ACC112 (cell line): ENCODE results near the gene TULP3.

Experiments
- H2AFZ ChIP-seq: fragments of 200-600 bp; sonication (generic); one replicate; pipeline ENCODE4 v1.6.0; 2017; ENCODE audit warnings: antibody characterized with exemption, low read length; ENCODE audit not compliant: unreplicated experiment
- H3K27ac ChIP-seq: fragments of 200-600 bp; sonication (generic); 2 replicates; pipeline ENCODE4 v1.5.1; 2014; ENCODE audit warnings: low read depth, mild to moderate bottlenecking, antibody characterized with exemption, low read length, moderate library complexity
- H3K27me3 ChIP-seq: fragments of 200-600 bp; sonication (generic); 2 replicates; pipeline ENCODE4 v1.6.1; 2014; ENCODE audit warnings: mild to moderate bottlenecking, antibody characterized with exemption, low read length, moderate library complexity, mixed read lengths; ENCODE audit not compliant: insufficient read depth
- H3K36me3 ChIP-seq: fragments of 200-600 bp; sonication (generic); 2 replicates; pipeline ENCODE4 v1.6.1; 2016; ENCODE audit warnings: mild to moderate bottlenecking, antibody characterized with exemption, low read length, moderate library complexity, mixed read lengths; ENCODE audit not compliant: insufficient read depth
- H3K4me1 ChIP-seq: fragments of 200-600 bp; sonication (generic); one replicate; pipeline ENCODE4 v1.6.1; 2016; ENCODE audit warnings: low read length, mixed read lengths; ENCODE audit not compliant: insufficient read depth, unreplicated experiment, control insufficient read depth
- H3K4me3 ChIP-seq: fragments of 200-600 bp; sonication (generic); 2 replicates; pipeline ENCODE4 v1.5.1; 2014; ENCODE audit warnings: mild to moderate bottlenecking, low read depth, low read length
- H3K79me2 ChIP-seq: fragments of 200-600 bp; sonication (generic); one replicate; pipeline ENCODE4 v1.6.0; 2016; ENCODE audit warnings: low read length; ENCODE audit not compliant: control insufficient read depth, unreplicated experiment, insufficient read depth

Gene TULP3, protein sequence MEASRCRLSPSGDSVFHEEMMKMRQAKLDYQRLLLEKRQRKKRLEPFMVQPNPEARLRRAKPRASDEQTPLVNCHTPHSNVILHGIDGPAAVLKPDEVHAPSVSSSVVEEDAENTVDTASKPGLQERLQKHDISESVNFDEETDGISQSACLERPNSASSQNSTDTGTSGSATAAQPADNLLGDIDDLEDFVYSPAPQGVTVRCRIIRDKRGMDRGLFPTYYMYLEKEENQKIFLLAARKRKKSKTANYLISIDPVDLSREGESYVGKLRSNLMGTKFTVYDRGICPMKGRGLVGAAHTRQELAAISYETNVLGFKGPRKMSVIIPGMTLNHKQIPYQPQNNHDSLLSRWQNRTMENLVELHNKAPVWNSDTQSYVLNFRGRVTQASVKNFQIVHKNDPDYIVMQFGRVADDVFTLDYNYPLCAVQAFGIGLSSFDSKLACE

GRCh38 chr12:2890388-2891239 lies at the start of gene TULP3:
Gene TULP3, plus strand, starts transcription at chr12:2890891. Its CDS starts 57 bp downstream, at chr12:2890948.
- Histone ChIP-seq H3K79me2 (peaks cover 32% of the 10 kb centered on the region), H3K4me1 (peaks cover 21% of the 10 kb centered on the region)

DNA sequence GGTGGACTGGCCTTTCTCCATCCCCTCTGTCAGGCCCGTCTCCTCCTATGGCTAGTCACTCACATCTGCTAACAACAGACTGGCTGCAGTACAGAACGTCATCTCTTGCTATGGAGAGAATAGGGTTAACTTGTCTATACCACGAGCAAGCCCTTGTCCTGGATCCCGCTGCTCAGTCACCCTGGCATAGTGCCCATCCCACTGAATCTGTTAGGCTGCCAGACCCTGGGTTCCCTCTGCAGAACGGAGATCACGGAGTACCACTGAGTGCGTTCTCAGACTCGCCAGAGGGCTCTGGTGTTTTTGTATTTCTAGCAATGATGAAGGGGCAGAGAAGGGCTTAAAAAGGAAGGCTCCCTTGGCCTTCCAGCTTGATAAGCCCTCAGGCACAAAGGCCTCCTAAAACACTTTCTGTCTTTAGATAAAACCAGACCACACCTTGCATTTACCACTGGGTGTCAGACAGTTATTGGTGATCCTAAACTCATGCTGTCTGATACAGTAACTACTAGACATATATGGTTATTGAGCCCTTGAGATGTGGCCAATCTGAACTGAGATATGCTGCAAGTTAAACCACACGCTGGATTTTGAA lies 49.5 kb upstream of the TULP3 start:
- Histone ChIP-seq H3K79me2 (no peaks in the 10 kb centered on the region), H3K27ac (no peak overlapping the region), H3K4me1 (peaks cover 11% of the 10 kb centered on the region), H3K27me3 (no peaks in the 10 kb centered on the region), H3K4me3 (no peak overlapping the region), H2AFZ (no peak overlapping the region), H3K36me3 (no peaks in the 10 kb centered on the region)

More at GRCh38 chr12:2890388-2891239, at the start of gene TULP3:
- Histone ChIP-seq H3K27me3 (no peaks in the 10 kb centered on the region), H3K4me3 (peak within 1 kb of the TSS; percentile 85), H3K36me3 (0 out of 2 replicates have a peak, but pooled peaks cover 3% of the 10 kb centered on the region), H3K27ac (peak within 1 kb of the TSS; percentile 81), H2AFZ (peak within 1 kb of the TSS; percentile 81)

GRCh38 chr12:2842948-2843347 lies 47.7 kb upstream of the TULP3 start:
- Histone ChIP-seq H3K4me3 (no peak overlapping the region), H2AFZ (no peak overlapping the region), H3K27me3 (no peaks in the 10 kb centered on the region), H3K4me1 (peaks cover 11% of the 10 kb centered on the region), H3K79me2 (no peaks in the 10 kb centered on the region), H3K36me3 (no peaks in the 10 kb centered on the region), H3K27ac (no peak overlapping the region)

GRCh38 chr12:2844786-2845185 lies 45.9 kb upstream of the TULP3 start:
- Histone ChIP-seq H2AFZ (no peak overlapping the region), H3K27ac (no peak overlapping the region), H3K4me3 (no peak overlapping the region), H3K4me1 (peaks cover 17% of the 10 kb centered on the region), H3K27me3 (no peaks in the 10 kb centered on the region), H3K79me2 (no peaks in the 10 kb centered on the region), H3K36me3 (no peaks in the 10 kb centered on the region)

DNA sequence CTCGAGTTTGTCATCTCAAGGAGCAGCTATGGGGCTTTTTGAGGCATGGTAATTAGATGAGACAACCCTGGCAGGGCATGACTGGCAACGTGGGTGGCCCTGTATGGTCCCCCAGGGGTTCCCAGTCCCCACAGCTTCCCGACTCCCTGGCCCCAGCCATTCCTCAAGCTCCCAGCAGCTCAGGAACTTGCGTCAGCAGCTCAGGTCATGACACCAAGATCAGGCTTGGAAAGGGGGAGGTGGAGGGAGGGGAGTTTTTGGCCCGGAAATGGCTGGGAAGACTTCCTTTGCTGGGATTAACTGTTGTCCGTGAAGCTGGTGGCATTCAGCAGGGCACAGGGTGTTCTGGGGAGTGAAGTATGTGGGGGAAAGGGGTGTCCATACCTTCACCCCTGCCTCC lies 45.4 kb upstream of the TULP3 start:
- Histone ChIP-seq H2AFZ (peak overlapping the region; percentile 32), H3K27ac (peak overlapping the region; percentile 16; the same call in 1 of the 2 replicates), H3K4me1 (peaks cover 19% of the 10 kb centered on the region), H3K4me3 (no peak overlapping the region), H3K79me2 (no peaks in the 10 kb centered on the region), H3K27me3 (no peaks in the 10 kb centered on the region), H3K36me3 (no peaks in the 10 kb centered on the region)

GRCh38 chr12:2851931-2852330 lies 38.8 kb upstream of the TULP3 start:
- no peak overlapping the region for H3K4me3 ChIP-seq
- no peaks in the 10 kb centered on the region for H3K79me2 ChIP-seq
- no peaks in the 10 kb centered on the region for H3K27me3 ChIP-seq
- H3K36me3 ChIP-seq, result no peaks in the 10 kb centered on the region
- H2AFZ ChIP-seq, result no peak overlapping the region
- no peak overlapping the region for H3K27ac ChIP-seq
- peaks cover 8% of the 10 kb centered on the region for H3K4me1 ChIP-seq

- Histone ChIP-seq H3K27me3 (no peaks in the 10 kb centered on the region), H3K36me3 (no peaks in the 10 kb centered on the region), H2AFZ (no peak overlapping the region), H3K4me3 (no peak overlapping the region), H3K4me1 (peaks cover 8% of the 10 kb centered on the region), H3K27ac (no peak overlapping the region), H3K79me2 (no peaks in the 10 kb centered on the region)
Observed at GRCh38 chr12:2853626-2854025, 37.1 kb upstream of the TULP3 start.

GRCh38 chr12:2854669-2855453 lies 35.8 kb upstream of the TULP3 start:
- no peak overlapping the region for H3K27ac ChIP-seq
- no peaks in the 10 kb centered on the region for H3K79me2 ChIP-seq
- no peaks in the 10 kb centered on the region for H3K36me3 ChIP-seq
- H3K27me3 ChIP-seq, result no peaks in the 10 kb centered on the region
- H3K4me1 ChIP-seq, result peaks cover 1% of the 10 kb centered on the region
- H2AFZ ChIP-seq, result no peak overlapping the region
- no peak overlapping the region for H3K4me3 ChIP-seq

DNA sequence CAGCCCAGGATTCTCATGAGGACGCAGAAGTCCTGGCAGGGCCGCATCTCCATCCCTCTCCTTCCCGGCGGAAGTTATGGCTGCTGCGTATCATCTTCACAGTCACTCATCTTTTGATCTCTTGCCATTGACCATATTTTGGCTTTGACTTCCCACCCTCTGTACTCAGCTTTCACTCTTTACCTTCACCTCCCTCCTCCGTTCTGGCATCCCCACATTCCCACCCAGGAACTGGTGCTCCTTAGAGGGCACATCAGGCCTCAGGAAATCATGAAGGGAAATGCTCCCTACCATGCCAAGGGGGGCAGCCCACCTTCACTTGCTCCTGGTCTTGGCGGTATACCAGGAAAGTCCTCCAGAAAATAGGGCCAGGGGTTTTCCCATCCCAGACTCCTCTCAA lies 35.1 kb upstream of the TULP3 start:
- H3K4me3 ChIP-seq, result no peak overlapping the region
- no peaks in the 10 kb centered on the region for H3K79me2 ChIP-seq
- no peaks in the 10 kb centered on the region for H3K27me3 ChIP-seq
- no peak overlapping the region for H3K27ac ChIP-seq
- H3K4me1 ChIP-seq, result no peaks in the 10 kb centered on the region
- H2AFZ ChIP-seq, result no peak overlapping the region
- no peaks in the 10 kb centered on the region for H3K36me3 ChIP-seq

GRCh38 chr12:2856051-2856450 lies 34.6 kb upstream of the TULP3 start:
- no peak overlapping the region for H3K4me3 ChIP-seq
- H3K27me3 ChIP-seq, result no peaks in the 10 kb centered on the region
- no peaks in the 10 kb centered on the region for H3K79me2 ChIP-seq
- H3K36me3 ChIP-seq, result no peaks in the 10 kb centered on the region
- H3K4me1 ChIP-seq, result no peaks in the 10 kb centered on the region
- H2AFZ ChIP-seq, result no peak overlapping the region
- no peak overlapping the region for H3K27ac ChIP-seq
